Measurements from ENCODE around the gene PLA2G4F.

The PLA2G4F gene, protein sequence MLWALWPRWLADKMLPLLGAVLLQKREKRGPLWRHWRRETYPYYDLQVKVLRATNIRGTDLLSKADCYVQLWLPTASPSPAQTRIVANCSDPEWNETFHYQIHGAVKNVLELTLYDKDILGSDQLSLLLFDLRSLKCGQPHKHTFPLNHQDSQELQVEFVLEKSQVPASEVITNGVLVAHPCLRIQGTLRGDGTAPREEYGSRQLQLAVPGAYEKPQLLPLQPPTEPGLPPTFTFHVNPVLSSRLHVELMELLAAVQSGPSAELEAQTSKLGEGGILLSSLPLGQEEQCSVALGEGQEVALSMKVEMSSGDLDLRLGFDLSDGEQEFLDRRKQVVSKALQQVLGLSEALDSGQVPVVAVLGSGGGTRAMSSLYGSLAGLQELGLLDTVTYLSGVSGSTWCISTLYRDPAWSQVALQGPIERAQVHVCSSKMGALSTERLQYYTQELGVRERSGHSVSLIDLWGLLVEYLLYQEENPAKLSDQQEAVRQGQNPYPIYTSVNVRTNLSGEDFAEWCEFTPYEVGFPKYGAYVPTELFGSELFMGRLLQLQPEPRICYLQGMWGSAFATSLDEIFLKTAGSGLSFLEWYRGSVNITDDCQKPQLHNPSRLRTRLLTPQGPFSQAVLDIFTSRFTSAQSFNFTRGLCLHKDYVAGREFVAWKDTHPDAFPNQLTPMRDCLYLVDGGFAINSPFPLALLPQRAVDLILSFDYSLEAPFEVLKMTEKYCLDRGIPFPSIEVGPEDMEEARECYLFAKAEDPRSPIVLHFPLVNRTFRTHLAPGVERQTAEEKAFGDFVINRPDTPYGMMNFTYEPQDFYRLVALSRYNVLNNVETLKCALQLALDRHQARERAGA

DNA sequence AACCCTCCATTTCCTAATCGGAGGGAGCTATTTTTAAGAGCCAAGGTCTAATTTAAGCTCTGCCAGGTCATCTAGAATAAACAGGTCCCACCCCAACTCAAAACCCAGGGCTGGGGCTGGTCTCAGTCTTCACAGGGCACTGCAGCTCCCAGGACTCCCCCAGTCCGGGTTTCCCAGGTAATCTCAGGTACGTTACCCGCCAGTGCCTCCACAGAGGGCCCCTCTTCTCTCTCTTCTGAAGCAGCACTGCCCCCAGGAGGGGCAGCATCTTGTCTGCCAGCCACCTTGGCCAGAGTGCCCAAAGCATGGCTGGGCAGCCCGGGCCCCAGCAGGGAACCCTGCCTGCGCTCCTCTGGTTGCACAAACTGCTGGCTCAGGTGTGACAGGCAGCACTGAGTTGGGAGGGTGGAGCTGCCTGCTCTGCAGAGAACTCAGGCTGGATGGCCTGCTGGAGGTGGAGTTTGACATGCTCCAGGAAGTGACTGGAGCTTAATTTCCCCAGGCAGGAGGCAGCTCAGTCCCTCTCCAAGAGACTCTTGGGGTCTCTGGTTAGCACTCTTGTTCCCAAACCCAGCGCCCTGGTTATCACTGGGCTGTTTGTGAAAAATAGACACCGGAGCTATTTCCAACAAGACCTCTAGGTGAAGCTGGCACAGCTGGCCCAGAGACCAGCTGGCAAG is at the start of gene PLA2G4F:
PLA2G4F (minus strand) TSS at position 394 of the 680 bp plus-strand sequence; CDS start at position 307, 87 bp downstream.
- no peak for DNase-seq

DNA sequence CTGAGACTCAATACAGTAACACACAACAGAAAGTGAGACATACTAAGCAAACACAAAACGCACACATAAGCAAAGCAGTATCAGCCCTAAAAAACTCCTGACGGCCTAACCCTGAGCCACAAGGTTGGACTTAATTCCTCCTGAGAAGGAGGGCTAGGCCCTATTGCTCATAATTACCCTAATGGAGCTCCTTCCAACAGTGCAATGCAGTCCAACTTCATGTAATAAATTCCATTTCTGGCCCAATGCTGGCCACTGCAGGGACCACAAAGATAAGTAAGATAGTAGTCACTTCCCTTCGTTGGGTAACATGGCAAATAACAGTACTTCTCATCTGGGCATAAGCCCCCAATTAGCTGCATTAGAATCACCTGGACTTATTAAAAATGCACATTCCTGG is 47.5 kb upstream of the PLA2G4F start:
- DNase-seq = no peak

DNA sequence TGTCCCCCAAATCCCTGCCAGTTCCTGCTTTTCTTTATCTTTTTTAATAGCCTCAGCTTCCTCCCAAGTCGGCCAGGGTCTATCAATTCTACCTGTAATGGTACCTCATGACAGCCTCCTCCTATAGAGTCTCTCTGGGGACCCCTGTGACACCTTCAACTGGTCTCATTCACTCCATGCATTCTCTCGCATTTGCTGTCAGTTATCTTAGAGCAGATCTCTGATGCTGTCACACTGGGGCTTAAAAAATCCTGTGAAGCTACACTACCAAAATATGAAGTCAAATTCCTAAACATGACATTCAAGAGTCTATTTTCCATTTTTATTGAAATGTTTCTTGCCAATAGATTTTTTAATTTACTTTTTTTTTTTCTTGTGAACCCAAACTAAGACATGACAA is 46.2 kb upstream of the PLA2G4F start:
- no peak for DNase-seq

DNA sequence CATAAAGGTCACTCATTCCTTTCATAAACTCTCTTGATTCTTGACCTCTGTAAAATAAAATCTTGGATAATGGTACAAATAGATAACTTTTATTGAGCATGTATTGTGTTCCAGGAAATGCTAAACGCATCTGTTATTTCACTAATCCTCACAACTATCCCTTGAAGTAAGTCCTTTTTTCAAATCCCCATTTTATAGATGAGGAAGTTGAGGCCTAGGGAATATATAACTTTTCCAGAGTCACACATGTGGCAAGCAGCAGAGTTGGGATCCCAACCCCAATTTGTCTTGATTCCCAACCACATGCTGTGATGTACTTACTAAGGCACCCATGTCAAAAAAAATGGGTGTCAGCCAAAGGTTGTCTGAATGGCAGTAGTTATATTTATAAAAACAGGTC is 45.4 kb upstream of the PLA2G4F start:
- DNase-seq = no peak

DNA sequence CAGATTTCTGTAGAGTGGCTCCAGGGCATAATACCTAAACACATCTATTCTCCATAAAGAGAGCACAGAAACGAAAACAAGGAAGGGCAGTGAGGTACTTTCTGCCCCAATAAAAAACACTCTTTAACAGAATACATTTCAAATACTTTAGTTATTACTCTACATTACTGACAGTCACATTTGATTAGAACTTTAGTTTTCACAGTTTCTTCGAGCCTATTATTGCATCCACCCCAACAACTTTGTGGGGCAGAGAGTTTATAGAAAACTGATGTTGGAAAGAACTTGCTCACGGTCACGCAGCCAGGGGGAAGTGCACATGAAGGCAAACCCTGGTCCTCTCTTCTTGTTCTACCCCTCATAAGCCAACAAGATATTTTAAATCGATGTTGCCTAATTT is 42.7 kb upstream of the PLA2G4F start:
- no peak for DNase-seq

DNA sequence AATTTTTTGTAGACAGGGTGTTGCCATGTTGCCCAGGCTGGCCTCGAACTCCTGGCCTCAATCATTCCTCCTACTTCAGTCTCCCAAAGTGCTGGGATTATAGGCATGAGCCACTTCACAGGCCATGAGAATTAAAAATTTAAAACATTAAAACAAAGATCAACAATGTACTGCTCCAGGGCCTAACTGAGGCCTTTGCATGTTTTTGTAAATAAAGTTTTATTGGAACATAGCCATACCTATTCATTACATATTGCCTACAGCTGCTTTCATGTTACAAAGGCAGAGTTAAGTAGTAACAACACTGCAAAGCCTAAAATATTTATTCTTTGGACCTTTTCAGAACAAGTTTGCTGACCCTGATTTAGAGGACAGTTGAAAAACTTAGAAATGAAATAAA is 42.1 kb upstream of the PLA2G4F start:
- no peak for DNase-seq

DNA sequence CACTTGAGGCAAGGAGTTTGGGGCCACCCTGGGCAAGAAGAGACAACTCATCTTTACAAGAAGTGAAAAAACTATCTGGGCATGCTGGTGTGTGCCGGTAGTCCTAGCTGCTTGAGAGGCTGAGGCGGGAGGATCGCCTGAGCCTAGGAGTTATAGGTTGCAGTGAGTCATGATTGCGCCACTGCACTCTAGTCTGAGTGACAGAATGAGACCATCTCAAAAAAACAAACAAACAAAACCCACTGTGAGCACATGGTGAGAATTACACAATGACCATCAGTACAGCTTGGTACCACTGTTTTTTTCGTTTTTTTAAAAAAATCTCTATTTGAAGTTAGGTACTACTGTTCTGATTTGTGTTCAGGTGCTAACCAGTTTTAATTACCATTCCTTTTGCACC is 38.1 kb upstream of the PLA2G4F start:
- no peak for DNase-seq

DNA sequence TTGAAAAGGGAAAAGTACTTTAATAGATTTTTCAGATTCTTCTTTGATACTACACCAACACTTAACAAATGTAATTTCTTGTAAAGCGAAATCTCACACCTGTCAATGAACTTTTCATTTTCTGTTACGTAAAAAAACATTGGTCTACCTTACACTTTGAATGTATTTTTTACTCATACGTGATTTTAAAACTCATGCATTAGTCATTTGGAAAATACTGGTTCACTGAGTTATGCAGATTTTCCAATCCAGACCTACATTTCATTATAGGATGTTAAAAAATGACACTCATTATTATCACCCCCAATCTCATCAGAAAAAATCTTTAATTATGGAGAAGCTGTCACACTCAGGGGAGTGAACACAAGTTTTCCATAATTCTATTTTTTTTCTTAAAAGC is 36.9 kb upstream of the PLA2G4F start:
- no peak for DNase-seq

DNA sequence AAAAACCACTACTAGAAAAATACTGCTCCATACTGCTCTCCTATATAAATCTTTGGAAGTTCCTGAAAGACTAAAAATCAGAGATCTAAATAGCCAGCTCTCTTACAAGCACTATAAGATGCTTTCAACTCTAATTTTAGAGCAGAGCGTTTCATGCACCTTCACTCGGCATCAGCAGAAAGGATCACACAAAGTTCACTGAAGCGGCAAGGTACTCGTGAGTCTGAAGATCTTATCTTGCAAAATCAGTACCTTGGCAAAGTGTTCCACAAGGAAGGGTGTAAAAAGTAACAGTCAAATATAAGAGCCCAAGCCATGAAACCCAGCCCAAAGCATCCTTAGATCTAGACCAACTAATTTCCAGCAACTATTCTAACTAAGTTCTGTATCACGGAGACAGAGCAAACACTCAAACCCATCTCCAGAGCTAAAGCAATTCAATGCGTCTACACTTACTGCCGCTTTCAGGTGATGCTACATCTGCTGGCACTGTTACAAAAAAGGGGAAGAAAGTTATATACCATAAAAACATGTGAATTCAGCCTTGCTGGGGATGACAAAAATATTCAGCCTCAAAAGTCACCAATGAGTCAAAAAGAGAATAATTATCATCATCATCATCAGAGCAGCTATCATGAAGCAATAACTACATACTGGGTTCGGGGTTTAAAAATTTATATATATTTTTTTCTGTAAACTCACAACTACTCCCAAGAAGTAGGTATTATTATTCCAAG is 35.3 kb upstream of the PLA2G4F start:
- DNase-seq = no peak

DNA sequence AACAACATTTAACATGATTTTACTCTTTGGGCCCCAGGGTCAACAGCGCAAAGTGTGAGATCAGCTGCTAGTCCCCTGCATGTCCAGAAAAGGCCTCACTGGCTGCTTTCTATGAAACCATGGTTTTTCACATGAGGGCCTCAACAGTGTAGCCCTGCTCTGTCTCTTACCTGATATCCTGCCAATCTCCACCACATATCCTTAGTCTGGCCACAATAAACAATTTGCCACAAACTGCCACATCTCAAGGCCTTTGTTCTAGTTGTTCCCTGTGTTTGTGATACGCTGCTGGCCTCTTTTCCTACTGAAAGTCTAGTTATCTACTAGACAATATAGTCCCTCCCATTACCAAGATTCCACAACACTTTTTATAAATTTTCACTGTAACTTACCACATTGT is 33.9 kb upstream of the PLA2G4F start:
- DNase-seq = no peak

DNA sequence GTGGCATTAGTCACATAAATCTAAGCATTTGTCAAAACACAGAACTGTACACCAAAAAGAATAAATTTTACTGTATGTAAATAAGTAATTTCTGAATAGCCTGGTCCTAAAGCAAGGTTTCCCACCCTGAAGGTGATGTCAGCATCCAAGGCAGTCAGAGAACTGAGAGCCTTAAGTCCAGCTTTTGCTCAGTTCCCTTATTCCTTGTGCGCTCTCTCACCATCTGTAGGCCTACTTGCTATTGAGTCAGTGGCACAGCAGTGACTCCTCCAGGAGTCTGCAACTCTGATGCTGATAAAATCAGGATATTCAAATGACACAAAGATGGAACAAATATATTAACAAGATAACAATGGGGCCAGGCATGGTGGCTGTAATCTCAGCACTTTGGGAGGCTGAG is 29.4 kb upstream of the PLA2G4F start:
- DNase-seq = no peak

DNA sequence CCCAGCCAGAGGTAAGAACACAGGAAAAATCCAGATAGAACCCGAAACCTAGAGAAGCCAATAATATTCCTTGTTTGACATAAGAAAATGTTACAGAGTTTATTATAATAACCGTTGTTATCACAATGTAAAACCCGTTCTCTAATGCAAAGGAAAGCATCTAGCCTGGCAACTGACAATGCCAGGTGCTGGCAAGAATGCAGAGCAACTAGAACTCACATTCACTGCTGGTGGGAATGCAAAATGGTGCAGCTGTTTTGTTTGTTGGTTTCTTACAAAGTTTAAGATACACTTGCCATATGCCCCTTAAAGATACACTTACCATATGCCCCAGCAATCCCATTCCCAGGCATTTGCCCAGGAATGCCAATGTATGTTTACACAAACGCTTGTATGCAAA is 28.3 kb upstream of the PLA2G4F start:
- no peak for DNase-seq

DNA sequence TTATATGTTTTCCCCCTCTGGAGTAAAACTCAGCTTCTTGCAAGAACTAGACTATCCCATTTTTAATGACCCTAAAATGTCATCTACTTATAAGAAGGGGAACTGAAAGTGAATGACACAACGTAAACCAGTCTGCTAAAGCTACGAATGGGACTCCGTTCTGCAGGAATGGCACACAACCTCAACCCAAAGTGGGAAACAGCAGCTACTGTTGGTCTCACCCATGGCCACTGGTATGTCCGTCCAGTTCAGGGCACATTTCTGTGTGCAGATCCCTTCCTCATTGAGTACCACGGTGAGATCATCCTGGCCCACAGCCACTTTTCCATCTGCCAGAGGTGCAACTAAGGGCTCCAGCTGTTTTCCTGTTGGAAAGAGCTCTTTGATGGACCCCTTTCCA is 27.9 kb upstream of the PLA2G4F start:
- DNase-seq = peak; percentile 7

DNA sequence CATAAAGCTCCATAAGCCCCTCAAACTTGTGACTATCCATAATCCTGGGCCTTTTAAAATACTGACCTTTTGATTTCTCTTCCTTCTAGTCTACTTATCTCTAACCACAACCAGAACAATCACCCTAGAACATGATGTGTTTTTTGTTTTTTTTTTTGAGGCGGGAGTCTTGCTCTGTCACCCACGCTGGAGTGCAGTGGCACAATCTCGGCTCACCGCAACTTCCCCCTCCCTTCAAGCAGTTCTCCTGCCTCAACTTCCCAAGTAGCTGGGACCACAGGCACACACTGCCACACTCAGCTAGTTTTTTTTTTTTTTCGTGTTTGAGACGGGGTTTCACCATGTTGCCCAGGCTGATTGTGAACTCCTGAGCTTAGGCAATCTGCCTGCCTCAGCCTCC is 26.5 kb upstream of the PLA2G4F start:
- no peak for DNase-seq

DNA sequence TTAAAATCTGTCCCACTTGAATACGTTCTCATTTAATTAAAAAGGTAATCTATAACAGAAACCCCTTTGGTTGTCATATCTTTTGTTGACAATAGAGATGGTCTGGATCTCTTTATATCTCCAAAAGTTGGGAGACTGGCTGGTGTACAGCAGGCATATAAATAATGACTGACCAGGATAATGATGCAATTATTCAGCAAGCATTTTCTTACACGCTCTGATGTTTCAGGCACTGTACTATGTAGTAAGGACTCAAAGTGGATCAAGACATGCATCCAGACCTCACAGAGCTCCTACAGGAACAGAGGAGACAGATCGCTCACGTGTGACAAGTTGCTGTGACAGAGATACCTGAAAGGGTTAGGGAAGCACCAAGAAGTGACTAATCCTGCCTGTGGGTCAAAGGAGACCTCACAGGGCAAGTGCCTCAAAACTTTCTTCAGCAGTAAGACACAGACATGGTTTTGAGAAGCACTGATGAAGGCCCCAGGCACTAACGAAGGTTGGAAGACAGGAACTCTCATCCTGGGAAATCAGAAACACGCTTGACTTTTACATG is 26.0 kb upstream of the PLA2G4F start:
- no peak for DNase-seq

DNA sequence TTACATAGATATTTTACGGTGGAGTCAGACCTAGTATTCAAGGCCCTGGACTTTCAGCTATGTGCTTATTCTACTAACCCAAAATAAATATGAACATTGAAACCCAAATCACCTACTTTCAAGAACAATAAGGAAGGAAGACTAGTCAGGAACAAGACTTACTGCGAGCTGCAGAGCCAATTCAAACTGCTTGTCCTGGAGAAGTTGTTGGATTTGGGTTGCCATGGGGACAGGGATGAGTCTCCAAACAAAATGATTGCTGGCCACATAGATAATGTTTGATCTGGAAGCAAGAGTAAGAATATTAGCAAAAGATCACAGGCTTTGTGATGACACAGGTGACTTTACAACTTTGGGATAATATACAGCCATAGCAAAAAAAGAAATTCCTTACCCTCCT is 21.6 kb upstream of the PLA2G4F start:
- DNase-seq = no peak

DNA sequence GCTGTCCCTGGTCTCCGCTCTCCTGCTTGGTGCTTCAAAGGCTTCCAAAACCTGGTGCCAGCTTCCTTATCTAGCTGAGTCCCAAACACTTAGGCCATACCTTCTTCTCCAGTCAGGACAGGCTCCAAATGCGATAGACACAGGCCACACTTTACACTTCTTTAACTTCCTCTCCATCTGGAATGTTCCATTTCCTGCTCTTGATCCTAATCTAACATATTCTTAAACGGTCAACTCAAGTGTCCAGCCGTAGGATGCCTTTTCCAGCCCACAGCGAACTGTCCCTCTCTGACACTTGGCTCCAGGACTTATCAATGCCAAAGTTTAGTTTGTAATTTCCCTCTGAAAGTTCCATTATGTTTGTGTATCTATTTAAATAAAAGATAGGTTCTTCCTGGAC is 19.2 kb upstream of the PLA2G4F start:
- no peak for DNase-seq

DNA sequence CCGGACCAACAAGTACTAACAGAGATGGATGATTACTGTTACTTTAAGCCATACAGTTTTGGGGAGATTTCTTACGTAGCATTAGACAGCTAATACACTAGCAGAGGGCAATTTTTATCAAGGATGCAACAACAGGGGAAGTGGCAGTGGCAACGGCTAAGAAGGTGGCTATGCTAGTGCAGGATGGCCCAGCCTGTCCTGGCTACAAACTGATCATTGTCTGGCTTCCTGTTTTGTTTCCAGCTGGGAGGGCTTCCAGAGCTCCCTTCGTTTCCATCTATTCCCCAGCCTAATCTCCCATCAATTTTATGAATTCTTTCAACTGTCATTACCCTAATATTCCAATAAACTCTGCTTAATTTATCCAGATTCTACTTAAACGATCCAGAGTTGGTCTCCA is 16.0 kb upstream of the PLA2G4F start:
- DNase-seq = no peak

DNA sequence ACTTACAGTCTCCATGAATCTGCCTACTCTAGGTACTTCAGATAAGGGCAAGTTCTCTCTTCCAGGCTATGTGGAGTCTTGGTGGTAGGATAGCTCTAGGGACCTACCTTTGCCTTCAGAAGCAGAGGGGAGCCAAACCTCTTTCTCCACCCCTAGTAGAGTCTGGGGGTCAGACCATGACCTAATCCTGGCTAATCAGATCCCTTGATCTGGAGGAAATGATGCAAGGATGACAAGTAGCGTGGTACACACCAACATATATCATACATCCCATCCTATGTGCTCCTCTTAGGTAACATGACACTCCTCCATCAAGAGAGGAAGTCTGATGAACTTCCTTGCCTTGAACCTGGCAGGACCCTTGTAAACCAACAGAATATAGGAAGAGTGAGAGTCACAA is 15.4 kb upstream of the PLA2G4F start:
- no peak for DNase-seq

DNA sequence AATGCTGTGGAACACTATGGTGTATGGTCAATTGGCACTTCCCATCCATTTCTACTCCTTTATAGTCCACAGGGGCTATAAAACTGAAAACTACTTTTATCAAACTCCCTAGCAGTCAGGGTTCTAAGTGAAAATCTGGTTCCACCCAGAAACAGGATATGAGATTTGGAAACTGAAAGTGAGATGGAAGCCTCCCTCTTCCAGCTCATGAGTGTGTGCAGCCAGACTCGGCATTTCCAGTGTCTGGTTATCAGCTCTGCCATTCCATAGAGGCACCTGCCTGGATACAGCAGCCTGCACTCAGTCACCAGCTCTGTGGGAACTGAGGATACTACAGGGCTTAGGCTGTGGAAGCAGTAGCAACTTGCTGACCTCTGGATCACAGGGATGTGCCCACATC is 14.7 kb upstream of the PLA2G4F start:
- no peak for DNase-seq

DNA sequence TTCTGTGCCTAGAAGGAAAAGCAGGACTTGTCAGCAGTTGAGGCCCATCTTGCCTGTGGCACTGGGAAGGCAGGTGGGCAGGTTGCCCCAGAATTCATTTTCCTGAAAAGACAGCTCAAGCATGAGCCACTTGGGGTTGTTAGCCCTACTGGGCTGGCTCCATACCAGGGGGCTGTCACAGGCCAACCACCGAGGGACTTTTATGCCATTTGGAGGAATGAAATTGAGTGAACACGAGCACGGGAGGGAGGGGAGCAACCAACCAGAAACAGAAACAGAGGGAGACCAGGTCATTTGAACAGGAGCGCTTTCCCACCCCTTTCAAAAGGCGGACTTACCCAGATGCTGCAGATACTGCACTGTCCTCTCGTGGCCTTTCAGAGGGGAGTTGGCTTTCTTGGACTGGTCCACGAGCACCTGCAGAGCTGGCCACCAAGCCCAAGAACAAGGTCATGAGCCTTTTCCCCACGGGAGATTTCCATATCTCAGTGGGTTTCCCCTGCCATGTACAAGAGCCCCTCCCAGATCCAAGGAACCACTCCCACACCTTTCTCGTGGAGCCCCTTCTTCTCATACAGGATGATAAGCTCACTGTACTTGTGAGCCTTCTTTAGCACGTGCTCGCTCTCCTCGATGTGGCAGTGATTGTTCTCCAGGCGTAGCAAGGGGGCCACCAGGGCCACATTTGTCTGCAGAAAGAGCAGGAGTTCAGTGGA is 9.9 kb upstream of the PLA2G4F start:
- no peak for DNase-seq

DNA sequence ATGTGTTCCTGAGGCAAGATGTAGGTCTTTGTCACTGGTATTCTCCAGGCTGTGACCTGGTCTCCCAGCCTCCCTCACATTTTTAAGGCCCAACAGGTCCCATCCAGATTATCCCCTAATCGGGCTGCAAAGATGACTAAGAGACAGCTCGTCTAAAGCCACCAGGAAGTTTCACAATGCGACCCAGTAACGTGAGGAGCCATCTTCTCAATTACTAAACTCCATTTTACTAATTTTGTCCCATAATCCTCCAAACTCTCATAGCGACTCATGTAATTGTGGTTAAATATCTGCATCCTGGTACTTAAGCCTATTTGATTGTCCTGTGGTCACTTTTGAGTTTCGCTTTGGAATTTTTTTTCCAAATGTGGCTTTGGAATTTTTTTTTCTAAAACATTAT is 8.7 kb upstream of the PLA2G4F start:
- DNase-seq = no peak

Measured in midbrain (tissue), 1 donor.